SKM-1 treated with dmso at 0.1 percent for 144 hours (cell line): ENCODE measurements around the gene ARRB1.
"Not testable (repeated sequence)": the region's sequence is repeated elsewhere in the genome, so short reads cannot be mapped to it uniquely, and the experiment has no call there.

Experiments used
- DNase-seq: peaks from one replicate; lab custom pipeline; 2025; ENCODE audit not compliant: unreplicated experiment; lab: John Stamatoyannopoulos, UW

The ARRB1 gene

DNA sequence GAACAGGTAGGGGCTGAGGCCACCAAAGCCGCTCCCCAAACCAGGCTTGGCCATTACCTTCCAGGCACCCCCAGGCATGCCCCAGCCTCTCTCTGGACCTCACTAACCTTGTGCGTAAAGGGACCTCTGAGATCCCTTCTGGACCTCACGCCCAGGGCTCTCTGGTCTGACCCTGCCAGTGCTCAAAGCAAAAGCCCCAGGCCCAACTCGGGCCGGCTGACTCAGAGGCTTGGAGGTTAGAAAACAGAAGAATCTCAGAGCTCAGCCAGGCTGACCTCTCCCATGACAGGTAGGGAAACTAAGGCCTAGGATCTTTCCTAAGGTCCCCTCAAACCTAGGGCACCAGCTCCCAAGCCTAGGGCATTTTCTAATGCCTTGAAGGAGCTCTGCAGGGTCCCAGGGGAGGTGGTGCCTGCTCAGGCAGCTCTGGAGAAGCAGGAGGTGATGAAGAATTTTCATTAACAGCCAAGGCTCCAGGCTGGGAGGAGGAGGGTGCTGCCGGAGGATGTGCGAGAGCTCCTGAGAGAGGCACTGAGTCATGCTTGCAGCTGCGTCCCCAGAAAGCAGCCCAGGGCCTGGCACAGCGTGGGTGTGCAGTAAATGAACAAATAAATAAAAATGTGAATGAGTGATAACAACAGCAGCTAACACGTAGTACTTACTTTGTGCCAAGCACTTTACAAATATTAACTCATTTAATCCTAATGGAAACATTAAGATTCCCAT, 25.6 kb downstream of the ARRB1 start:
- DNase-seq, result no peak

DNA sequence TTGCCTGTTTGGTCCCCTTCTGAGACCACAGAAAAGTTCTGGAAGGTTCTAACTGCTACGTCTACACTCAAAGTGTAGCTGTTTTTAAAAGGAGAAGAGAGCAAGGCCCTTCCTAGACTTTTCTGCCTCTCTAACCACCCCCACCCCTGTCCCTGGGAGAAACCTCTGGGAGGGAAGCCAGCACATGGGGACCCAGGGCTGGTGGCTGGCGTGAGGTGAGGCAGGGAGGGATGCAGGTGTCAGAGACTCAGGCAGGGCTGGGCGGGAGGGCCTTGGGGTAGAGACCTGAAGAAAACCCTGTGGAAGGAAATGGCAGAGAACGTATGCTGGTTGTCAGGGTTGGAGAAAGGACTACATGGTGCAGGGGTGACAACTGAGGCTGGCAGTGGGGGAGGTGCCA, 26.7 kb downstream of the ARRB1 start:
- no peak for DNase-seq

DNA sequence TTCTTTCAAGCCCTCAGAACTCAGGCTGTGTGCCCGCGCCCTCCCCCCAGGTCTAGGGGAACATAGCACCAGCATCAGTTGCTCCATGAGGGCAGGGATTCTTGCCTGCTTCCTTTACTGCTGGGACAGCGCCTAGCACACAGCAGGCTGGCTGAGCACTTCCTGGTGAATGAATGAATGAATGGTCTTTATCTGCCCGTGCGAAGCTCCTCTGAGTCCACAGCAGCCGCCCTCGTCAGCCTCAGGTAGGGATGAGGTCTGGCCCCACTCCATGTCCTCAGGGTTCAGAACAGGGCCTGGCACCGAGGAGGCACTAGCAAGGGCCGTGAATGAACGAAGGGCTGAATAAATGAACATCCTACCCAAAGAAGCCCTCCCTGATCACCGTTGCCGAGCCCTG, 27.3 kb downstream of the ARRB1 start:
- no peak for DNase-seq

DNA sequence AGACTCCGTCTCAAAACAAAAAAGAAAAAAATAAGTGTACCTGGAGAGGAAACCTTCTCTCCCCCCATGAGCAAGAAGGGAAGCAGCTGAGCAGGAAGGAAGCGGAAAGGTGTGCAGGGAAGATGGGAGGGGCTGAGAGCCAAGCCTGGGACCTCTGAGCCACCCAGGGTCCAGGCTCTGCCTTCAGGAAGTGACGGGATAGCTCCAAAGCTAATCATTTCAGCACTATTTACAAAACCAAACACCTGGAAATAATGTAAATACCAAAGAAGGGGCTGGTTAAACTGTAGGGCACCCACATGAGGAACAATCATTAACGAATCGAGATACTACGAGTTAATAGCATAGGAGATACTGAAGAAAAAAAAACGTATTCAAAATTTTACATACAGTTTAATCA, 27.9 kb downstream of the ARRB1 start:
- no peak for DNase-seq

DNA sequence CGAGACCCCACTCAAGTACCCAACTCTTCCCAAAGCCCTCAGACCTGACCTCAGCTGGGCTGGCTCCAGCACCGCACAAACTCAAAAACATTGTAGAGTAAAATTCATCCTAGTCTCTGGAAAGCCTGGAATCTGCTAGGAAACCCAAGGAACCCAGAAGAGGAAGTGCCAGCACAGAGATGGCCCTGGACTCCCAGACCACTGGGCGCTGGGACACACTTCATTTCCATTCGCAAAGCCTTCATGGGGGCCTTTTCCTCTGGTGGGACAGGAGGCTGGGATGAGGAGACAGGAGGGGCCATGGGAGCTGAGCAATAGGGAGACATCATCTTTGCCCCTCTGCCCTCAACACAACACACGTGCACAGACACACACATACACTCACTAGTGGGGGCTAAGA, 30.8 kb downstream of the ARRB1 start:
- no peak for DNase-seq

DNA sequence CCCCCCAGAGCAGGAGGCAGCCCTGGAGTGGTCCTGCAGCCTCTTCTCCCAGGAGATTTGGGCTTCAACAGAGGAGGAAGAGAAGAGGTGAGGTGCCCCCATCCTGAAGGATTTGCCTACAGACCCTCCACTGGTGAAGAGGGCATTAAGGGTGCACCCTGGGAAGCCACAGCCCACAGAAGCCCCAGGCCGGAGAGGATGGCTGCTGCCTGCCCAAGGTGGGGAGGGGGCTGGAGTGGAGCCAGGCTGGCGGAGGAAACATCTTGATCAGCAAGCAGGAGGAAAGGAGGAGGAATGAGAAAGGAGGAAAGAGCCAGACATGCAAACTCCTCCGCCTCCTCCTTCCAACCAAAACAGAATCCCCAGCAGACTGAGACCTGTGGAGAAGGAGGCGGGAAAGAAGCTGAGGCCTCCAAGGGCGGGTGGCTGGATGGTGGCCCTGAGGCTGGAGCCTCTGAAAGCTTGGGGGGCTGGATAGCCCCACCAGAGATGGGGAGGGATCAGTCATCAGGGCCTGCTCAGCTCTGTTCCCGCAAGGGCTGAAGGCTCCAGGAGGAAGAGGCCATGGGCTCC, 31.3 kb downstream of the ARRB1 start:
- DNase-seq, result no peak

DNA sequence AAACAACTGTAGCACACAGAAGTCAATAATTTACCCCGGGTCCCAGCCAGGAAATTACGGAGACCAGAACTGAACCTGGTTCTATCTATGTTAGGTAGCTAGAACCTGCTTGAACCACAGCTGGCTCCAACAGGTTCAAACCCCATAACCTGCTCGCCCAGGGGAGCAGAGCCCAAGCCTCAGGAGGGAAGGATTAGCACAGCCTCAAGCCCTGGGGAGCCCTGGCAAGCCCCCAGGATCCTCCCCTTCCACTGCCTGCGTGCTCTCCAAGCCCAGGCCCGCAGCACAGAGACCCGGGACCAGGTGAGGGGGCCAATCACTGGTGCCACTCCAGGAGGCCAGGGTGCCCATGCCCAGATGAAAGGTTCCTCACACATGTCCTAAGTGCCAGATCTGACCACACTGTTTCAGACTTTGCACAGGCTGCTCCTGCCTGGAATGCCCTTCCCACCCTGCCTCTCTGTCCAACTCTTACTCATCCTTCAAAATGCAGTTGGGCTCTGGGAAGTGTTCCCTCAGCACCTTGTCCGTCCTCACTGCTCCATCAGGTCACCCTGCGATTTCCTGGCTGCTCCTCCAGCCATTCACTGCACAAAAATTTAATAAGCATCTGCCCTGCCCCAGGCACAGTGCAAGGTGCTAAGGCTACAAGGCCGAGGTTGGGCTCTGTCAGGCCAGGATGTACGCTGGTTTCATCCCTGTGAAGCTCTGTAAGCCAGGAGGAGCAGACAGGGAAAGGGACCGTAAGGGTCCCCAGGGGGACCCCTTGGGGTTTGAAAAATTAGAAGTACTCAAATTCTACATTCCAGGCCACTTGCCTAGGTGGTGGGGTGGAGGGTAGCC, 32.2 kb downstream of the ARRB1 start:
- DNase-seq, result no peak

DNA sequence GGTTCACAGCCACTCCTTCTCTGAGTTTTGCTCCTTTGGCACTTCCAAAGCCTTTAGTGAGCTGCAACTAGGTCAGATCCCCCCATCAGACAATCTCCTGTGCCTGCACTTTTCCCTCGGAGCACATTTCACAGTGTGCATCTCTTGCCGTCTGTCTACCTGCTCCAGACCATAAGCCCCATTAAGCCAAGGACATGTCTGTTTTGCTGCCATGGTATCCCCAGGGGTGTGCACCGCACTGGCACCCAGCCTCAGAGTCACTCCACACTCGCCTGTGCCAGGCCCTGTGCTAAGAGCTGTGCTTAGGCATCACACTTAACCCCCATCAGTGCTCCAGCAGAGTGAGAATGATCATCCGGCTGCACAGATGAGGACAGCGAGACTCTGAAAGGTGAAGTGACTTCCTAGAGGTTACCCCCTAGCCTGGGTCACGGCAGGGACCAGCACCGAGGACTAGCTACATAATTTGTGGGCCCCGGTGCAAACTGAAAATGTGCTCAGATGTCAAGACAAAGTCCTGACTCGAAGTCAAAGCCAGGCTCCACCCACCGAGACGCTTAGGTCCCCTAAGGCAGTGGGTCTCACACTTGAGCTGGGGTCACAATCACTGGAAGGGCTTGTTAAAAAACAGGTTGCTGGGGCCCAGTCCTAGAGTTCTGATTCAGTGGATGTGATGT, 33.9 kb downstream of the ARRB1 start:
- DNase-seq, result no peak

DNA sequence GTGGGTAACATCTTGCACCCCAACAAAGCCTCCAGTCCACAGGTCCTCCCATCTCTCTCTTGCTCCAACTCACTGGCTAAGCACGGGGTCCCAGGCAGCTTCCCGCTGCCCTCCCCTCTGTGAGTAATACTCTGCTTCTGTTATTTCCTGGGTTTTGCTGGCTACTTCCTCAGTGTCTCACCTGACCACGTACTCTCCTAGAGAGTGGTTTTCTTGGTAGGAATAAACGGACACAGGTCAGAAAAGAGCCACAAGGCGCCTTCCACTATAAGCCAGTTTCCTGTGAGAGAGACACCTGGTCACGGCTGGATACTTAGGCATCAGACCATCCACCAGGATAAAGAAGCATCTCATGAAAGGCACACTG, 36.0 kb downstream of the ARRB1 start:
- DNase-seq, result no peak

DNA sequence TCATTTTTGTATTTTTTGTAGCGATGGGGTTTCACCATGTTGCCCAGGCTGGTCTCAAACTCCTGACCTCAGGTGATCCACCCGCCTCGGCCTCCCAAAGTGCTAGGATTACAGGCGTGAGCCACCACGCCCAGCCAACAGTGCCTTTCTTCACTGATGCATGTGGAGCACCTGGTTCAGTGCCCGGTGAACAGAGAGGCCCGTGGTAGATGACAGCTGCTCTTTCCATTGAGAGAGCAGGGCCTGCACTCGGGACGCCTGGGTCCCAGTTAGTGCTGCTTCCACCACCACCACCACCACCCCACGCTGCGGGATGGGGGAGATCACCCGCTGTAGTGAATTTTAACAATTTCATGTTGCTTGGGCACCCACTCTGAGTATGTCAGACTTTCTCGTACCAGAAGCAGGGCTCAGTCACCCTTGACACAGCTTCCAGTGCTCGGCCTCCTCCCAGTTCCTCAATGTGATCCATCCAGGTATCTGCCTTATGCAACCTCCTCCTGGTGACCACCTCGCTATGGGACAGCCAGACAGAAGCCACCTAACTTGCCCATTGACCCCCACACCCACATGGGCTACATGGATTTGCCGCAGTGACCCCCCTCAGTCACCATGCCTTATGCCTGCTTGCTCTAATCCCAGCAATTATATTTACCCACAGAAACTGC, 36.6 kb downstream of the ARRB1 start:
- DNase-seq, result no peak

DNA sequence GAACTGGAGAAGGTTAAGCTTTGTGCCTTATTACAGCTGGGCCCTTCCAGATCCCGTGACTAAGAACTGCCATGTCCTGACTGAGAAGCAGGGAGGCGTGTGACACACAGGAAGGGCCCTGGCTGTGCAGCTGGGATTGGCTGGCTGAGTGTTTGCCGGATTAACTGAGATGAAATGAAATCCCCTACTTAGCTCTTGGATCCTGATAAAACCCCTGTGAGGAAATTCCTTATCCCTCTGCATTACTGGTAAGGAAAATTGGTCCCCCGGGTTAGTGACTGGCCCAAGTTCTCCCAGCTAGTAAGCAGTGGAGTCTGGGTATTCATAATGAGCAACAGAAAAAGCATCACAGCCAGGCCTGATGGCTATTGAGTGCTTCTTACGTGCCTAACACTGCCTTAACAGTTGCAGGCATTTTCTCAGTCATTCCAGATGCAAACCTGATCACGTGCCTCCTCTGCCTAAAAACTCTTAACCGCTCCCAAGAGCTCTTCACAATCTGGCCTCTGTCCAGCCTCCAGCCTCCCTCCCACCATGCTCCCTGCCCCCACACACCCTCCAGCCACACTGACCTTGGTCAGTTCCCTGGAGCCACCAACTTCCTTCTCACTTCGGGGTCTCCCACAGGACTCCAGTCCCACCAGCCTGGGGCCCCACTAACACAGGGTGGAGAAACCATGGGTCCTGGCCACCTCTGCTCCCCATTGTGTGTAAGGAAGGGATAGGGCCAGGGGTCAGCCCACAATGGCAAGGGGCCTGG, 37.8 kb downstream of the ARRB1 start:
- DNase-seq, result no peak

DNA sequence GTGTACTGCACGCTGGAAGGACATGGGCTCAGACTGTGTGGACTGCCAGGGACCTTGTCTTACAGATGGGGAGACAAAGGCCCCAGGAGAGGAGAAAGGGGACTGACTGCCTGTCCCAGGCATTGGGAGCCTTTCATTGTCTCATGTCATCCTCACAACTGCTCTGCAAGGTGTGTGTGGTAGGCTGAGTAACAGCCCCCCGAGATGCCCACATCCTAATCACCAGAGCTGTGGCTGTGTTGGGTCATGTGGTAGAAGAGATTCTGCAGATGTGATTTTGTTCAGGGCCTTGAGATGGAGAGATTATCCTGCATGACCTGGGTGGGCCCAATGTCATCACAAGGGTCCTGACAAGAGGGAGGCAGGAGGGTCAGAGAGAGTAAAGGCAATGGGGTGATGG, 39.1 kb downstream of the ARRB1 start:
- no peak for DNase-seq

DNA sequence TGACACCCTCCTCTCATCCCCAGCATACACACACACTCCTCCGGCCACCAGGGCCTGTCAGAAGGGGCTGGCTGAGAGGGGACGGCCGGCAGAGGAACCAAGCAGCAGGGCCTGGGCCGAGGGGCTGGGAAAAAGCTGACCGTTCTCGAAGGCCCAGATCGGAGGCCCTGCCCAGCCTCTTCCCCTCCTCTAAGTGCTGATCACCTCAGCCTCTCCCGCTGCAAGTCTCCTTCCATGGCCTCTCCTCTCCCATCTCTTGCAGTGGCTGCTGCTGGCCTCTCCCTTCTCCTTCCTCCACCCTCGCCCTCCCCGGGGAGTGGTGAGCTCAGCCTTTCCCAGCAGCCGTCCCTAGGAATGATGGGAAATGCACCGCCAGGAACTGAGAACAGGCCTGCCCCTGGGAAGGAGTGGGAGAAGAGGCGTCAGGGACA, 39.6 kb downstream of the ARRB1 start:
- no peak for DNase-seq

DNA sequence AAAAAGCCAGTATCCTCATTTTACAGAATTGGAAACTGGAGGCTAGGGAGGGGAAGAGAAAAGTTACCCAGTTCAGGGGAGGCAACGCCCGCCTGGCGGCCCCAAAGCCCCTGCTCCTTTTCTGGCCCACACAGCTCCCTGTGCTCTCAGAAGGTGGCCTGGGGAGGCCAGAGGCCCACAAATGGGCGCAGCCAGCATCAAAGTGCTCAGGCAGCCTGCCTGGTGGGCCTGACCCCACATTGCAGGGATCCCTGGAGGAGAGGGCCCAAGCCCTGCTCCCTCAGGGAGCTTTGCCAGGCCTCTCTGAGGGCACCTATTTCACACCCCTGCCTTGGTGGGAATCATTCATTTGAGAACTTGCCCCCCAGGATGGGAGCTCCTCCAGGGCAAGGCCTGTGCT, 42.5 kb downstream of the ARRB1 start:
- DNase-seq, result no peak

DNA sequence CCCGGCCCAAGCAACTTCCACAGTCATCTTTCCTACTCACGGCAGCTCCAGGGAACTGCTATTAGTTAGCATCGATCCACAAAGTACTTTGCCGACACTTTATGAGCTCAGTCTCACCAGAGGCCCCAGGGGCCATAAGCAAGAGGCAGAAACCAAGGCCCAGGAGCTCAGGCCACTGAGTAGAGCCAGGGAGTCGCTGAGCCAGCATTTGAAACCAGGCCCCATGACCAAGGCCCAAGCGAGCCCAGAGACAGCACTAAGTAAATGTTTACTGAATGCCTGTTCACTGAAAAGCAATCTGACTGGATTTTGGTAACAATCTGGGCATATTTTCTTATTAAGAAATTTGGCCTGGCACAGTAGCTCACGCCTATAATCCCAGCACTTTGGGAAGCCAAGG, 43.3 kb downstream of the ARRB1 start:
- DNase-seq, result no peak

DNA sequence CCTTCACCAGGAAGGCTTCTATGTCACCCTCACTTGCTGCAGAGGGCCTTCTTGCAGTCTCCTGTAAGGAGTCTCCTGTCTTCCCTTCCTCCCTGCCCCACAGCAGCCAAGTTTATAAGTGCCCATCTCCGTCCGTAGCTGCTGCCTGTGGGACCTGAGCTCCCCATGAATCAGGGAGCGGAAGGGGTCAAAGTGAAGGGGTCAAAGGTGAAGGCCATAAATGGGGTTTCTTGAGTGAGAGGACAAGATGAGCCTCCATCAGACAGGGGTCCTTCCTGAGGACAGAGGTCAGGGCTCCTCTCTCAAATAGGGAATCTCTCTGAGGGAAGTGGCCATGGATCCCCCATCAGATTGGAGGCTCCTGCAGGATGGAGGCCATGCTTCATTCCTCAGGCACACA, 44.4 kb downstream of the ARRB1 start:
- DNase-seq, result no peak

DNA sequence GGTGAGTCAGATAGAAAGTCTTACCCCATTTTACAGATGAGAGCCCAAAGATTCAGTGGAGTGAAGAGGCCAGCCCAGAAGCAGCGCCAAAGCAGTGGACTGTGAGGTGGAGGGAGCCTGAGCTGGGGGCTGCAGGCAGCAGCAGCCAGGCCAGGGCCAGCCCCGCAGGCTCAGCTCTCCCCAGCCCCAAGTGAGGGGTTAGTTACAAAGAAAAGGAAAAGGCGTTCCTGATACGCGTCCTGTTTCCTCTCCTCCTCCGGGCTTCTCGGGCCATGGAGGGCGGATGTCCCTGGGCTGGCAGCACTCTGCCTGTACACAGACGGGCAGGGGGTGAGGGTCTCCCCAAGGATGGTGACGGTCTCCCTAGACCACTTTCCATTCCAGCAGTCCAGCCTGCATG, 44.9 kb downstream of the ARRB1 start:
- no peak for DNase-seq

DNA sequence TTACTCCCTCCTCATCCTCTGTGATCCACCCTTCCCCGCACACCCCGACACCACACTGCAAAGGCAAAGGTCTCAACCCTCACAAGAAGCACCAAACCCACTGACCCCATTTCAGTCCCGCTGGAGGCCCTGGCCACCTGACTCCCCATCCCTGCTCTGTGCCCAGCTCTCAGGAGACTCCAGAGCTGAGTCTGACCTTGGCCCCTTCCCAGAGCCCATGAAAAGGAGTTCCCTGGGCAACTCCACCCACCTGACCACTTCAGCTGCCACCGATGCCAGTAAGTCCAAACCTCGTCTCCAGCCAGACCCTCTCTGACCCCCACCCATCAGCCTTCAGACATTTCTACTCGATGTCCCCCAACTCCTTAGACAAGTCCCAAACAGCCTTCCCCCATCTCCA, 45.5 kb downstream of the ARRB1 start:
- DNase-seq, result no peak

DNA sequence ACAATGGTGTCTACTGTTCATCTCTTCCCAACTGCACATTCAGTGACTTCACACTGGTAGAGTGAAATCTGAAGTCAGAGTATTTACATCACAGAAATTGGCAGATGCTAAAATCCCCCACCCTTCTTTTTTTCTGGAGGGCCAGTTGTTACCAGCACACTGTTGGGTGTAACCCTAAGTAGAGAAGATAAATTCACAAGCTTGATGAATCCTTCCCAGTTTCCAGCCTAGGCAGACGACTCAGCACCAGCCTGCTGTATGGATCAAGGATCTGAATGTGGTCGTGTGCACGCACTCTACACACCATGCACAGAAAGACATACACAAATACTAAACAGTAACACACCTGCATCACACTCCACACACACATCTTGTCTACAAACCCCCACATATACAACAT, 46.0 kb downstream of the ARRB1 start:
- DNase-seq, result no peak

DNA sequence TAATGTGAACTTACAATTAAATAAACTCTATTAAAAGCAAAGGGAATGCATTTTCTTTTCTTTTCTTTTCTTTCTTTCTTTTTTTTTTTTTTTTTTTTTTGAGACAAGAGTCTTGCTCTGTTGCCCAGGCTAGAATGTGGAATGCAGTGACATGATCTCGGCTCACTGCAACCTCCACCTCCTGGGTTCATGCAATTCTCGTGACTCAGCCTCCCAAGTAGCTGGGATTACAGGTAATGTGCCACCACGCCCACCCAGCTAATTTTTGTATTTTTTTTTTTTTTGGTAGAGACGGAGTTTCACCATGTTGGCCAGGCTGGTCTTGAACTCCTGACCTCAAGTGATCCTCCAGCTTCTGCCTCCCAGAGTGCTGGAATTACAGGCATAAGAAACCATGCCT, 46.5 kb downstream of the ARRB1 start:
- DNase-seq, result not testable (repeated sequence)
